Stimulated activated CD4-positive, alpha-beta T cell treated with anti-CD3 and anti-CD28 coated beads, Interleukin-2, amount 100 ng/mL, for 4 hours (primary cell): ENCODE results near the gene LEFTY2.
"Not testable (repeated sequence)": the region's sequence is repeated elsewhere in the genome, so short reads cannot be mapped to it uniquely, and the experiment has no call there.

Source experiments
- DNase-seq: peaks from one replicate; pipeline ENCODE4 v3.0.0-alpha.2; 2020; ENCODE audit warnings: low read depth

Gene LEFTY2, protein sequence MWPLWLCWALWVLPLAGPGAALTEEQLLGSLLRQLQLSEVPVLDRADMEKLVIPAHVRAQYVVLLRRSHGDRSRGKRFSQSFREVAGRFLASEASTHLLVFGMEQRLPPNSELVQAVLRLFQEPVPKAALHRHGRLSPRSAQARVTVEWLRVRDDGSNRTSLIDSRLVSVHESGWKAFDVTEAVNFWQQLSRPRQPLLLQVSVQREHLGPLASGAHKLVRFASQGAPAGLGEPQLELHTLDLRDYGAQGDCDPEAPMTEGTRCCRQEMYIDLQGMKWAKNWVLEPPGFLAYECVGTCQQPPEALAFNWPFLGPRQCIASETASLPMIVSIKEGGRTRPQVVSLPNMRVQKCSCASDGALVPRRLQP

DNA sequence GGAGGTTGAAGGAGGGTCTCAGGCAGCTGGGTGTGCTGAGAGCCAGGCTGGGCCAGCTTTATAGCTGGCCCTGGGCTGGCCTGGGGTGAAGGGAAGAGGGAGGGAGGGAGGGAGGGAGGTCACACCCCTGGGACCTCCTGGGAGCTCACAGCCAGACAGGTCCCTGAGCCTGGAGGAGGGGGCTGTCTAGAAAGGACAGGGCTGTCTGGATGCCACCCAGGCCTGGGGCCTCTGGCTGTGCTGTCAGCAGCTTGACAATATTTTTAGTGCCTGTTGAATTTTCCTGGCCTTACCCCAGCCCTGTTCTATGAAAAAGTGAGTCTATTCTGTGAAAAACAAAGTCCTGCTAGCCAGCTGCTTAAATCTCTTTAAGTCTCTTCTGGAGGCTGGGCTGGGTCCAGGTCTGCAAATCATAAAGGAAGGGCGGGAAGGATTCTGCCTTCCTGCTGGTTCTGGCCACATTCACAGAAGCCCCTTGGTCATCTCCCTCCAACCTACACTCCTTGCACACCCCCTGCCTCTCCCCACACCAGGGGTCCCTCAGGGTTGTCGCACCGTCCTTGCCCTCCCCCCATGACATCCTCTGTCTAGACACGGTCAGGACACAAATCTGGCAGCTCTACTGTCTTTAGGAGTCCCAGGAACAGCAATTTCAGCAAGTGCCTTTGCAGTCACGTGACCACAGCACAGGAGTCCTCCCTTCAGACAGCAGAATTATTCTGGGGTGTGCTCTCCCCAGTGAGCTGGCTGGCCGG is at the start of gene LEFTY2:
TSS of gene LEFTY2 (minus strand) at position 34 of the 755 bp plus-strand sequence. CDS start 80 bp downstream, outside the sequence.
- DNase-seq = no peak

- no peak for DNase-seq
Observed at GRCh38 chr1:225987491-225988316, 46.7 kb upstream of the LEFTY2 start.

DNA sequence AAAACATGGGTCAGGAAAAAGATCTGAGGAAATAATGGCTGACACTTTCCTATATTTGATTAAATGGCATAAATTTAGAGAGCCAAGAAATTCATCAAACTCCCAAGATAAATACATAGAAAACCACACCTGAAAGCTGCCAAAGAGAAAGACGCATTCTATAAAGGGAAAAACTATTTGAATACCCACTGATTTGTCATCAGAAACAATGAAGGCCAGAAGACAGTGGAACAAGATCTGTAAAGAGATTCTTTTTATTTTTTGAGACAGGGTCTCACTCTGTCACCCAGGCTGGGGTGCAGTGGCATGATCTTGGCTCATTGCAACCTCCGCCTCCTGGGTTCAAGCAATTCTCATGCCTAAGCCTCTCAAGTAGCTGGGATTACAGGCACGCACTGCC is 40.7 kb upstream of the LEFTY2 start:
- no peak for DNase-seq

GRCh38 chr1:225980005-225980836 is 39.2 kb upstream of the LEFTY2 start:
- DNase-seq = no peak

DNA sequence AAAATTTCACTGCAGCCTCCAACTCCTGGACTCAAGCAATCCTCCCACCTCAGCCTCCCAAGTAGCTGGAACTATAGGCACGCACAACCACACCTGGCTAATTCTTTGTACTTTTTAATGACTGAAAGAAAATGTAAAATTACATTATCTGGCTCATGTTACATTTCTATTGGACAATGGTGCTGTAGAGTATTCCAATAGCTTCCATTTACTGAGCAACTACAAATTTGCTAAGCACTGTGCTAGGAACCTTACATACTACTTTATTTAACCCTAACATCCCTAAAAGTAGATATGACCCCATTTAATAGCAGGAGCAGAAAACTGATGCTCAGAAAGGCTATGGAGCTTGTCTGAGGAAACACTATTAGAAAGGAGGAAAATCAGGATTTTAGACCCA is 38.4 kb upstream of the LEFTY2 start:
- DNase-seq = no peak

GRCh38 chr1:225977937-225978748 is 37.1 kb upstream of the LEFTY2 start:
- no peak for DNase-seq

GRCh38 chr1:225975146-225975545 is 34.1 kb upstream of the LEFTY2 start:
- DNase-seq = not testable (repeated sequence)

- no peak for DNase-seq
Observed at GRCh38 chr1:225974454-225974853, 33.4 kb upstream of the LEFTY2 start.

- no peak for DNase-seq
Observed at GRCh38 chr1:225973158-225973557, 32.1 kb upstream of the LEFTY2 start.

DNA sequence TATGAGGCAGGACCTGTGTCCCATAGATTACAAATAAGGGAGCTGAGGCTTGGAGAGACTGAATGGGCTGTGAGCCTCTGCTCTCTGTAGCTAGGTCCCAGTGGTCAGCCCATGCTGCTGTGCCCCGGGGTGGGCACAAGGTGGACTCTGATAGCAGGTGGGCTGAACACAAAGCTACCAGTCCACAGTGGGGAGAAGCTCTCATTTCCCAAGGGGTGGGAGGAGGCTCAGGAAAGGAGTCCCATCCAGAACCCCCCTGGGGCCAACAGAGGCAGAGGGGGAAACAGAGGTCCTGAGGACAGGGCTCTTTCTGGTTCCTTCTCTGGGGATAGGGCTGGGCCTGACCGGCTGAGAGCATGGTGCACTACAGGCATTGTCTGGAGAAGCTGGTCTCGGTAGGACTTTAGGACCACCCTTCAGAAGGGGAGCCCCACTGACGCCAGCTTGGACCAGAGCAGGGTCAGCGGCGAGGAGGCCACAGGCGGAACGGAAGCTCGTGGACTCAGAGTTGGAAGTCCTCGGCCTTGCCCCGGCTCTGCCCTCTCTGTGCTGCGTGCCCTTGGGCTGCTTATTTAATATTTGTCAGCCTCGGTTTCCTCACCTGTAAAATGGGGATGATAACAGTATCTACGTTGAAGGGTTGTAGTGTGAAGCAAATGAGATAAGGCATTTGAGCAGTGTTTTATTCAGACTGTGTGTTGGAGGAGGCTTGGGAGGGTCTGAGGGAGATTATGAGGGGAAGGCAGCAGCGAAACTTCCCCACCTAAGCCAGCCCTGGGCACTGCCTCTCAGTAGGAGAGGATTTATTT is 31.5 kb upstream of the LEFTY2 start:
- no peak for DNase-seq

- DNase-seq = not testable (repeated sequence)
Observed at GRCh38 chr1:225970592-225971157, 29.7 kb upstream of the LEFTY2 start.

DNA sequence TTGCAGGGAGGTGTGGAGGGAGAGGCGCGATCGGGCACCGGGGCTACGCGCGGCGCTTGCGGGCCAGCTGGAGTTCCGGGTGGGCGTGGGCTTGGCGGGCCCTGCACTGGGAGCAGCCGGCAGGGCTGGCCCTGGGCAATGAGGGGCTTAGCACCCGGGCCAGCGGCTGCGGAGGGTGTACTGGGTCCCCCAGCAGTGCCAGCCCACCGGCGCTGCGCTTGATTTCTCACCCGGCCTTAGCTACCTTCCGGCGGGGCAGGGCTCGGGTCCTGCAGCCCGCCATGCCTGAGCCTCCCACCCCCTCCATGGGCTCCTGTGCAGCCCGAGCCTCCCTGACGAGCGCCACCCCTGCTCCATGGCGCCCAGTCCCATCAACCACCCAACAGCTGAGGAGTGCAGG is 28.7 kb upstream of the LEFTY2 start:
- not testable (repeated sequence) for DNase-seq

GRCh38 chr1:225965231-225965630 is 24.2 kb upstream of the LEFTY2 start:
- DNase-seq = no peak

- no peak for DNase-seq
Observed at GRCh38 chr1:225963735-225964530, 22.9 kb upstream of the LEFTY2 start.

- DNase-seq = peak; percentile 29
Observed at GRCh38 chr1:225962440-225962975, 21.5 kb upstream of the LEFTY2 start.

DNA sequence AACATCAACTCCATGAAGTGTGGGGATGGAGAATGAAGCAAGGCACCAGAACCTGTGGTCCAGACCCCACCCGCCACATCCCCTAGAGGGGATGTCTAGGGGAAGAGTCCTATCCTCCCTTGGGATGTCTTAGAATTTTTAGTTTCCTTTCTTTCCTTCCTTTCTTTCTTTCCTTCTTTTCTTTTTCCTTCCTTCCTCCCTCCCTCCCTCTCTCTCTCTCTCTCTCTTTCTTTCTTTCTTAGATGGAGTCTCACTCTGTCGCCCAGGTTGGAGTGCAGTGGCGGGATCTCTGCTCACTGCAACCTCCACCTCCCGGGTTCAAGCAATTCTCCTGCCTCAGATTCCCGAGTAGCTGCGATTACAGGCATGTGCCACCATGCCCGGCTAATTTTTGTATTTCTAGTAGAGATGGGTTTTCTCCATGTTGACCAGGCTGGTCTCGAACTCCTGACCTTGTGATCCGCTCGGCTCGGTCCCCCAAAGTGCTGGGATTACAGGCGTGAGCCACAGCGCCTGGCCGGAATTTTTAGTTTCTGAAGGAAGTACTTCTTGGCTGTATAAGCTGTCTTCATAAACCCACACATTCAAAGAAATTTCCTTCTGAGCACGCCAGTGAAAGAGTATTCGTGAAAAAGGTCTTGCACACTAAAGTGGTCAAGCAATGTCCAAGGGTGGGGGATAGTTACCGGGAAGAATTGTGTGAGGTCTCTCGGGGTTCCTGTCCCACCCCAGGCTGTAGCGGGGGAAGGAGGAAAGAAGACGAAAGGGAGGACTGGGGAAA is 20.8 kb upstream of the LEFTY2 start:
- no peak for DNase-seq

- no peak for DNase-seq
Observed at GRCh38 chr1:225958041-225958440, 17.0 kb upstream of the LEFTY2 start.

DNA sequence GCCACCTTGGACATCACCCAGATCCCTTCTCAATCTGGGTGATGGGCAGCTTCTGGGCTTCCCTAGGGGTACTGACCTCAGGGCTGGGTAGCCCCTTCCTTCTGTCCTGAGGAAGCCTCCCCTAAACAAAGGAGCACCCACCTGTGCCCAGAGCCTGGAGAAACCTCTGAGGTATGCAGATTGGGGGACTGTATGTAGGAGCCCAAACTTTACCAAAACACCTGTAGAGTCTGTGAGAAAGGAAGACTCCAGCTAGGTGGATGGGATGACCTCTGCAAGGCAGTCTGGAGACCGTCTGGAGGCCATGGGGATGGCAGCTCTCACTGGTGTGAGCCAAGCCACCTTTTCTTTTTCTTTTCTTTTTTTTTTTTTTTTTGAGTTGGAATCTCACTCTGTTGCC is 13.7 kb upstream of the LEFTY2 start:
- no peak for DNase-seq
